Subcutaneous adipose tissue (tissue), 4 donors: ENCODE results near the gene HOXC11. TPM values are rescaled to one million over a fixed set of nuclear protein-coding genes. Genes with fewer than 3 reads are reported as not detected.

Experiments
- CTCF ChIP-seq: fragments of 450-650 bp; IDR thresholded peaks from one replicate; pipeline ENCODE4 v1.5.1; 2016; ENCODE audit warnings: low read depth, mild to moderate bottlenecking, control low read depth, antibody characterized with exemption, moderate library complexity
- small RNA-seq: library from RNA; depleted of rRNA; stranded (forward); fragments of <200 nt; gene quantifications from one replicate; pipeline ENCODE3, GENCODE V24; 2016
- total RNA-seq, 4 donors: library from RNA; depleted of rRNA; stranded (reverse); fragments of >200 nt; gene quantifications; one replicate each; pipeline ENCODE4 v1.1.0, GENCODE V29; 2016

The HOXC11 gene
- total RNA-seq, 4 donors from 2014 or later, result 0.38 to 0.51 (median 0.44) TPM; not detected in 1

GRCh38 chr12:54024127-54024526, 51.2 kb downstream of the HOXC11 start:
- TF ChIP-seq CTCF, result no peak

- TF ChIP-seq CTCF, result no peak
Observed at GRCh38 chr12:54024581-54025305, 51.8 kb downstream of the HOXC11 start.

GRCh38 chr12:54025499-54026405, 52.8 kb downstream of the HOXC11 start:
- TF ChIP-seq CTCF, result no peak

GRCh38 chr12:54026640-54027441, 53.9 kb downstream of the HOXC11 start:
- TF ChIP-seq CTCF, result no peak

Small RNA genes within 50 kb of the gene (small RNA-seq; reads per million reads assigned to genes)
- gene AC012531.3 (not detected), gene AC012531.4 (not detected), gene MIR196A2 (137 reads per million, percentile 98 among the genes with 10 or more reads in this experiment), gene RF01905 (not detected), gene RF01906 (not detected)

Other genes with a start within 250 kb of the HOXC11 start
- 100 to 1,000 TPM; 149 to 263 (median 237) TPM for gene CALCOCO1, start 245.7 kb upstream of the HOXC11 start, total RNA-seq
- gene CISTR, start 221.1 kb upstream of the HOXC11 start, total RNA-seq, result not detected
- 1 to 10 TPM in 1 of 4 donors, under 1 TPM in 1, not detected in 2; 0.34 to 1.1 TPM for gene HOXC13, start 34.3 kb upstream of the HOXC11 start, total RNA-seq
- gene HOXC12, start 18.2 kb upstream of the HOXC11 start, total RNA-seq, result 1 to 10 TPM in 1 of 4 donors, under 1 TPM in 3; 0.17 to 1.8 (median 0.50) TPM
- gene HOTAIR, start 1.8 kb downstream of the HOXC11 start, total RNA-seq, result 1 to 10 TPM in 1 of 4 donors, under 1 TPM in 3; 0.34 to 3.4 (median 0.61) TPM
- 10 to 100 TPM in 3 of 4 donors, 1 to 10 TPM in 1; 7.6 to 20.9 (median 12.0) TPM for gene HOXC10, start 12.0 kb downstream of the HOXC11 start, total RNA-seq
- gene HOXC9, start 27.0 kb downstream of the HOXC11 start, total RNA-seq, result 10 to 100 TPM in 3 of 4 donors, 1 to 10 TPM in 1; 7.6 to 25.1 (median 13.0) TPM
- gene HOXC8, start 35.9 kb downstream of the HOXC11 start, total RNA-seq, result 1 to 10 TPM; 2.0 to 5.3 (median 2.7) TPM
- gene HOXC6, start 55.3 kb downstream of the HOXC11 start, total RNA-seq, result 1 to 10 TPM; 2.5 to 5.5 (median 5.2) TPM
- 1 to 10 TPM in 1 of 4 donors, under 1 TPM in 2, not detected in 1; 0.66 to 2.6 (median 0.85) TPM for gene HOXC5, start 59.9 kb downstream of the HOXC11 start, total RNA-seq
- gene HOXC4, start 80.7 kb downstream of the HOXC11 start, total RNA-seq, result 1 to 10 TPM; 1.1 to 3.5 (median 2.1) TPM
- 10 to 100 TPM; 17.1 to 32.8 (median 24.4) TPM for gene SMUG1, start 215.9 kb downstream of the HOXC11 start, total RNA-seq